PFSK-1 (cell line): ENCODE measurements around the gene PHKG1.

ENCODE experiments used
- POLR2AphosphoS5 ChIP-seq: IDR thresholded peaks from 2 replicates; pipeline ENCODE4 v1.6.1; 2012; ENCODE audit warnings: low read depth, mild to moderate bottlenecking, control low read depth, low read length, moderate library complexity
- SIN3A ChIP-seq: IDR thresholded peaks from 2 replicates; pipeline ENCODE4 v1.6.1; 2012; ENCODE audit warnings: mild to moderate bottlenecking, low read length, moderate library complexity, borderline replicate concordance; ENCODE audit not compliant: insufficient read depth
- TAF1 ChIP-seq: IDR thresholded peaks from 2 replicates; pipeline ENCODE4 v1.6.1; 2012; ENCODE audit warnings: low read length, control low read depth, borderline replicate concordance; ENCODE audit not compliant: insufficient read depth

GRCh38 chr7:56110611-56111010, 17.9 kb upstream of the PHKG1 start:
- TF ChIP-seq POLR2AphosphoS5 (no peak), TAF1 (no peak), SIN3A (no peak)
